ENCODE measurements around the gene EFHC1.
A peak's percentile ranks its signal among the peaks of the same experiment; 100 is the strongest.
"Not testable (repeated sequence)": the region's sequence is repeated elsewhere in the genome, so short reads cannot be mapped to it uniquely, and the experiment has no call there.

EFHC1 gene

GRCh38 chr6:52400313-52401041 lies 19.7 kb upstream of the EFHC1 start:
- DNase-seq = no peak

- DNase-seq = no peak
Measured at GRCh38 chr6:52403086-52403485, 17.1 kb upstream of the EFHC1 start.

GRCh38 chr6:52403627-52404026 lies 16.5 kb upstream of the EFHC1 start:
- peak; percentile 60 for DNase-seq

GRCh38 chr6:52405243-52405642 lies 14.9 kb upstream of the EFHC1 start:
- no peak for DNase-seq

- DNase-seq = peak; percentile 27
Measured at GRCh38 chr6:52407467-52407866, 12.7 kb upstream of the EFHC1 start.

- DNase-seq = no peak
Measured at GRCh38 chr6:52409499-52409898, 10.6 kb upstream of the EFHC1 start.

GRCh38 chr6:52410979-52411378 lies 9.2 kb upstream of the EFHC1 start:
- DNase-seq = no peak

GRCh38 chr6:52411911-52412310 lies 8.2 kb upstream of the EFHC1 start:
- DNase-seq = no peak

- DNase-seq = no peak
Measured at GRCh38 chr6:52415333-52415732, 4.8 kb upstream of the EFHC1 start.

- DNase-seq = no peak
Measured at GRCh38 chr6:52415917-52416628, 4.1 kb upstream of the EFHC1 start.

- DNase-seq = peak; percentile 38
Measured at GRCh38 chr6:52416629-52417151, 3.5 kb upstream of the EFHC1 start.

- no peak for DNase-seq
Measured at GRCh38 chr6:52417675-52418111, 2.4 kb upstream of the EFHC1 start.

GRCh38 chr6:52418606-52419005 lies 1.5 kb upstream of the EFHC1 start:
- DNase-seq = no peak

- DNase-seq = peak; percentile 42
Measured at GRCh38 chr6:52420668-52421358, 671 bp downstream of the EFHC1 start.

- no peak for DNase-seq
Measured at GRCh38 chr6:52422156-52422555, 2.0 kb downstream of the EFHC1 start.

- DNase-seq = no peak
Measured at GRCh38 chr6:52423448-52423847, 3.3 kb downstream of the EFHC1 start.

- no peak for DNase-seq
Measured at GRCh38 chr6:52423971-52424381, 3.8 kb downstream of the EFHC1 start.

- DNase-seq = no peak
Measured at GRCh38 chr6:52424513-52424912, 4.4 kb downstream of the EFHC1 start.

- no peak for DNase-seq
Measured at GRCh38 chr6:52426667-52427066, 6.5 kb downstream of the EFHC1 start.

GRCh38 chr6:52433294-52433693 lies 13.2 kb downstream of the EFHC1 start:
- DNase-seq = not testable (repeated sequence)

GRCh38 chr6:52435345-52435744 lies 15.2 kb downstream of the EFHC1 start:
- DNase-seq = no peak

- DNase-seq = no peak
Measured at GRCh38 chr6:52438926-52439325, 18.8 kb downstream of the EFHC1 start.

- DNase-seq = no peak
Measured at GRCh38 chr6:52454556-52454955, 34.4 kb downstream of the EFHC1 start.

GRCh38 chr6:52457096-52457495 lies 37.0 kb downstream of the EFHC1 start:
- no peak for DNase-seq

Data from NCI-H1694 (cell line).